Hepatocyte (in vitro differentiated cells): ENCODE measurements around the gene RBM38.

Experiments used
- EZH2 ChIP-seq: fragments of 200-600 bp; sonication (generic); IDR thresholded peaks from 2 replicates; pipeline ENCODE4 v1.6.1; 2016; ENCODE audit warnings: antibody characterized with exemption, mild to moderate bottlenecking, borderline replicate concordance
- EZH2phosphoT487 ChIP-seq: fragments of 200-600 bp; sonication (generic); IDR thresholded peaks from one replicate; pipeline ENCODE4 v1.6.1; 2018; ENCODE audit warnings: antibody characterized with exemption, mild to moderate bottlenecking, low read depth, moderate library complexity; ENCODE audit not compliant: unreplicated experiment, severe bottlenecking
- TF ChIP-seq, protein P1 (sequence below): fragments of 200-600 bp; sonication (generic); IDR thresholded peaks from 2 replicates; pipeline ENCODE4 v1.5.1; 2016; ENCODE audit warnings: antibody characterized with exemption, mild to moderate bottlenecking; ENCODE audit not compliant: poor library complexity

- TF ChIP-seq, protein P1, sequence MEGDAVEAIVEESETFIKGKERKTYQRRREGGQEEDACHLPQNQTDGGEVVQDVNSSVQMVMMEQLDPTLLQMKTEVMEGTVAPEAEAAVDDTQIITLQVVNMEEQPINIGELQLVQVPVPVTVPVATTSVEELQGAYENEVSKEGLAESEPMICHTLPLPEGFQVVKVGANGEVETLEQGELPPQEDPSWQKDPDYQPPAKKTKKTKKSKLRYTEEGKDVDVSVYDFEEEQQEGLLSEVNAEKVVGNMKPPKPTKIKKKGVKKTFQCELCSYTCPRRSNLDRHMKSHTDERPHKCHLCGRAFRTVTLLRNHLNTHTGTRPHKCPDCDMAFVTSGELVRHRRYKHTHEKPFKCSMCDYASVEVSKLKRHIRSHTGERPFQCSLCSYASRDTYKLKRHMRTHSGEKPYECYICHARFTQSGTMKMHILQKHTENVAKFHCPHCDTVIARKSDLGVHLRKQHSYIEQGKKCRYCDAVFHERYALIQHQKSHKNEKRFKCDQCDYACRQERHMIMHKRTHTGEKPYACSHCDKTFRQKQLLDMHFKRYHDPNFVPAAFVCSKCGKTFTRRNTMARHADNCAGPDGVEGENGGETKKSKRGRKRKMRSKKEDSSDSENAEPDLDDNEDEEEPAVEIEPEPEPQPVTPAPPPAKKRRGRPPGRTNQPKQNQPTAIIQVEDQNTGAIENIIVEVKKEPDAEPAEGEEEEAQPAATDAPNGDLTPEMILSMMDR: no peak
- no peak for TF ChIP-seq EZH2
- TF ChIP-seq EZH2phosphoT487: no peak
These were observed 35.1 kb downstream of the RBM38 start for GRCh38 chr20:57426271-57426689.
